ENCODE measurements around the gene UBXN6.

Gene UBXN6

DNA sequence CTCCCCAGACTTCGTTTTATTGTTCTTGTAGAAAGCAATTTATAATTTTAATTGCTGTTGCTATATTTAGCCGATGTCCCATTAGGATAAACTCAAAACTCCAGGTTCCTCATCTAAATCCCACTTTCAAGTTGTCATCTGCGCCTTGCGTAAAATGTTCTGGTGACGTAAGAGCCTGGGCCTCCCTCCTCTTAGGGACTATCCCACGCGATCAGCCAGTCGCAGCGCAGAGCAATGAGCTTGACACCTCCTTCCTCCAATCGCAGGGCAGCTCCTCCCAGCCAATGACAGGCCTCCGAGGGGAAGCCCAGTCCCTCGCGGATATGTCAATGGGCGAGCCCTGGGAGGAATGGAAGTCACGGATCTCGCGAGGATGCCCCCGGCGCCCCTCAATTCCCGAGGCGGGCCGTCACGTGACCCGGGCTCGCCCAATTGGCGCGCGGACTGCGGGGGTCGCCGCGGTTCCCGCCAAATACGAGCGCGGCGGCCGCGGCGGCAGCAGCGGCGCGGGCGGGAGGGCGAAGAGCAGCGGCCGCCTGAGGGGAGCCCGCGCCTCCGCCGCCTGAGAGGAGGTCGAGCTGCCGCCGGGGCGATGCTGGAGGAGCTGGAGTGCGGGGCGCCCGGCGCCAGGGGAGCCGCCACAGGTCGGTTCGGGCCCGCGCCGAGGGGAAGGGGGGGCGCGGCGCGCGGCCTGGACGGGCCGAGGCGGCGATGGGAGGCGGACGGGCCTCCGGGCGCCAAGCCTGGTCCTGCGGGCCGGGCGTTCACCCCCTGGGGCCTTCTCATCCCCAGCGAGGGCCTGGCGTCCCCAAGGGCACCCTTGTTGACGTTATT is 55.2 kb downstream of the UBXN6 start, which contains the start of gene CHAF1A:
TSS of gene CHAF1A (plus strand) at position 470 of the 834 bp plus-strand sequence. CDS start at position 593, 123 bp downstream.
- intact Hi-C loops (cut with DNase I; ENCODE audit: low total_unique reads): loop anchor here (5.0 to 10.0 kb wide), 2 partner anchors 60 to 138 kb away; partner anchors contain the start of gene MPND
- Histone ChIP-seq H3K4me3 (peak within 1 kb of the TSS; percentile 60 to 68), H3K9me3 (no peaks in the 10 kb centered on the region), H3K27me3 (no peaks in the 10 kb centered on the region), H3K36me3 (peaks cover 0 to 4% (median 0%) of the 10 kb centered on the region in 3 donors), H3K27ac (peak within 1 kb of the TSS; percentile 88 to 90), H3K4me1 (peaks cover 6 to 47% (median 34%) of the 10 kb centered on the region in 4 donors)
- DNase-seq: peak; percentile 100
- TF ChIP-seq, protein P1, sequence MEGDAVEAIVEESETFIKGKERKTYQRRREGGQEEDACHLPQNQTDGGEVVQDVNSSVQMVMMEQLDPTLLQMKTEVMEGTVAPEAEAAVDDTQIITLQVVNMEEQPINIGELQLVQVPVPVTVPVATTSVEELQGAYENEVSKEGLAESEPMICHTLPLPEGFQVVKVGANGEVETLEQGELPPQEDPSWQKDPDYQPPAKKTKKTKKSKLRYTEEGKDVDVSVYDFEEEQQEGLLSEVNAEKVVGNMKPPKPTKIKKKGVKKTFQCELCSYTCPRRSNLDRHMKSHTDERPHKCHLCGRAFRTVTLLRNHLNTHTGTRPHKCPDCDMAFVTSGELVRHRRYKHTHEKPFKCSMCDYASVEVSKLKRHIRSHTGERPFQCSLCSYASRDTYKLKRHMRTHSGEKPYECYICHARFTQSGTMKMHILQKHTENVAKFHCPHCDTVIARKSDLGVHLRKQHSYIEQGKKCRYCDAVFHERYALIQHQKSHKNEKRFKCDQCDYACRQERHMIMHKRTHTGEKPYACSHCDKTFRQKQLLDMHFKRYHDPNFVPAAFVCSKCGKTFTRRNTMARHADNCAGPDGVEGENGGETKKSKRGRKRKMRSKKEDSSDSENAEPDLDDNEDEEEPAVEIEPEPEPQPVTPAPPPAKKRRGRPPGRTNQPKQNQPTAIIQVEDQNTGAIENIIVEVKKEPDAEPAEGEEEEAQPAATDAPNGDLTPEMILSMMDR (IDR thresholded peaks at IDR 0.05): no peak

DNA sequence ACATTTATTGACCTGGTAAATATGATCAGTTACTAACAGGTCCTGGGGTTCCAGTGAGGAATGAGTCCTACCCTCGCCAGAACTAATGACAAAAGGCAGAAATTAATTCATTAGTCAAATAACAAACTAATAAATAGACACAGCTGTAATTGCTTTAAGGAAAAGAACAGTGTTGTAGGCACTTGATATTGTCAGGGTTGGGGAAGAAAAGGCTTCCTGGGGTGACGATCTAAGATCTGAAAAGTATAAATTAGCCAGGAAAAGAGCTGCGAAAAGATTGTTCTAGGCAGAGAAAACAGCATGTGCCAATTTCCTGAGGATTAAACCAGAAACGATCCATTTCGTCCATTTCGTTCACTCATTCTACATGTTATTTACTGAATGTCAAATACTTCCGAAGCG is 55.8 kb downstream of the UBXN6 start:
- H3K4me1 ChIP-seq: peaks cover 6 to 52% (median 36%) of the 10 kb centered on the region in 4 donors
- TF ChIP-seq, protein P1 (IDR thresholded peaks at IDR 0.05): no peak
- no peaks in the 10 kb centered on the region for H3K27me3 ChIP-seq
- H3K4me3 ChIP-seq: peak overlapping the region; percentile 38 to 68
- H3K9me3 ChIP-seq: no peaks in the 10 kb centered on the region
- no peak for DNase-seq
- intact Hi-C loops (cut with DNase I; ENCODE audit: low total_unique reads): loop anchor here (2.0 to 10.0 kb wide), 3 partner anchors 27 to 137 kb away; partner anchors contain the start of gene MPND
- peak overlapping the region; percentile 88 to 90 for H3K27ac ChIP-seq
- peaks cover 0 to 4% (median 0%) of the 10 kb centered on the region in 3 donors for H3K36me3 ChIP-seq

DNA sequence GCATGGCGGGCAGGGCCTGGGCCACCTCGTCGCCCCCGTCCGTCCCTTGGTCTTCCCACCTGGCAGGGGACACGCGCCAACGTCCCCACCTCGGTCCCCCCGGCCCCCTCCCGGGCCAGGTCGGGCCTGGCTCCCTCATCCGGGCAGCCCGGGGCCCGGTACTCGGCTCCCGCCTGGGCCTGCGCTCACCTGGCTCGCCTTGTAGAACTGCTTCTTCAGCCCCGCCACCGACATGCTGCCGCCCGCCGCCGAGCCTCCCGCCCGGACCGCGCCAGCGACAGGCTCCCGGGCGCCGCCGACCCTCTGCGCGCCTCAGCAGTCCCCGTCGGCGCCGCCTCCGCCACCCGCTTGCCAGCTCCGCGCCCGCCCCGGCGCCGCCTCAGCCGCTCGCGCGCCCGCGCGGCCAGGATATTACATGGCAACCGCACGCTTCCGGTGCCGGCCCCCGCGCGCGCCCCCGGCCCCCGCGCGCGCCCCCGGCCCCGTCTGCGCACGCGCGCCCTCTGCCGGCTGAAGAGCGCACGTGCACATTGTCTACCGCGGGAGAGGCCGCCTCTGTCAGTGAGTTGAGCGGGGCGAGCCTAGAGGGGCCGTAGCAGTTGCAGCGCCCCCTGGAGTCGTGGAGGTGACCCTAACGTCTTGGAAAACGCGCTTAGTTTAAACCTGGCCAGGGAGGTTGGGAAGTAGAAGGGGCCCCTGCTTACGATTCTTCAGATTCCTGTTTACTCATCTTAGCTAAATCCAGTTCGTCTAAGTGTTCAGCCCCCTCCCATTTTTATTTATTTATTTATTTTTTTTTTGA is 57.3 kb downstream of the UBXN6 start, which contains the start of gene SH3GL1:
TSS of gene SH3GL1 (minus strand) at position 413 of the 802 bp plus-strand sequence. CDS start at position 234, 179 bp downstream.
- Histone ChIP-seq H3K36me3 (peaks cover 0 to 7% (median 4%) of the 10 kb centered on the region in 3 donors), H3K4me3 (peak within 1 kb of the TSS; percentile 87 to 98), H3K27me3 (no peaks in the 10 kb centered on the region), H3K9me3 (no peaks in the 10 kb centered on the region), H3K27ac (peak within 1 kb of the TSS; percentile 90 to 98), H3K4me1 (peaks cover 6 to 52% (median 38%) of the 10 kb centered on the region in 4 donors)
- DNase-seq: peak; percentile 88 to 97
- intact Hi-C loops (cut with DNase I; ENCODE audit: low total_unique reads): loop anchor here (2.0 to 10.0 kb wide), 3 partner anchors 26 to 136 kb away; partner anchors contain the start of gene MPND
- TF ChIP-seq, protein P1 (IDR thresholded peaks at IDR 0.05): peak; percentile 90 to 99

DNA sequence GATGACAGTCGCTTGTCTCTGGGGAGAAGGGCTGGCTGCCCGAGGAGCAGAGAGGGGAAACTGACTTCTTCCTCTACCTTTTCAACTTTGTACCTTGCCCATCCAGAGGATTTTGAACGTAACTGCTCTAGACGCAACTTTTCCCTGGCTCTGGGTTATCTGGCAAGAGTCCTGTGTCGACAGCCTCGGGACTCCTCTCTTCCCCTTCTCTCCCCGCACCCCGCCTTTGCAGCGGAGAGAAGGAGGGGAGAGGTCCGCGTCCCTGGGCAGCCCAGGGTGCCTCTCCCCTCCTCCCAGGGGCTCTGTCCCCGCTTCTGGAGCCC is 57.8 kb downstream of the UBXN6 start:
- H3K4me1 ChIP-seq: peaks cover 6 to 56% (median 38%) of the 10 kb centered on the region in 4 donors
- no peaks in the 10 kb centered on the region for H3K27me3 ChIP-seq
- intact Hi-C loops (cut with DNase I; ENCODE audit: low total_unique reads): loop anchor here (2.0 to 10.0 kb wide), 3 partner anchors 25 to 135 kb away; partner anchors contain the start of gene MPND
- peak overlapping the region; percentile 87 to 98 for H3K4me3 ChIP-seq
- H3K9me3 ChIP-seq: no peaks in the 10 kb centered on the region
- DNase-seq: no peak
- peak overlapping the region; percentile 90 to 98 for H3K27ac ChIP-seq
- TF ChIP-seq, protein P1 (IDR thresholded peaks at IDR 0.05): no peak
- peaks cover 0 to 10% (median 8%) of the 10 kb centered on the region in 3 donors for H3K36me3 ChIP-seq
